Osteocyte (in vitro differentiated cells): ENCODE measurements around the gene ACAN. TPM values are rescaled to one million over a fixed set of nuclear protein-coding genes. Genes with fewer than 3 reads are reported as not detected.
A peak's percentile ranks its signal among the peaks of the same experiment; 100 is the strongest.

Experiments
- DNase-seq: peaks from one replicate; pipeline ENCODE4 v3.0.0; 2021; ENCODE audit warnings: mixed read lengths; ENCODE audit not compliant: unreplicated experiment; ENCODE audit errors: extremely low spot score
- H3K27ac Mint-ChIP-seq: one replicate; pipeline ENCODE4 v1.8.0; 2021; ENCODE audit warnings: mild to moderate bottlenecking, mixed read lengths; ENCODE audit not compliant: unreplicated experiment
- H3K27me3 Mint-ChIP-seq: one replicate; pipeline ENCODE4 v1.8.0; 2021; ENCODE audit warnings: mixed read lengths; ENCODE audit not compliant: unreplicated experiment
- H3K36me3 Mint-ChIP-seq: one replicate; pipeline ENCODE4 v1.8.0; 2021; ENCODE audit warnings: mixed read lengths; ENCODE audit not compliant: unreplicated experiment
- H3K4me1 Mint-ChIP-seq: one replicate; pipeline ENCODE4 v1.8.0; 2021; ENCODE audit warnings: mixed read lengths; ENCODE audit not compliant: unreplicated experiment
- H3K4me3 Mint-ChIP-seq: one replicate; pipeline ENCODE4 v1.8.0; 2021; ENCODE audit warnings: mild to moderate bottlenecking, moderate library complexity, mixed read lengths; ENCODE audit not compliant: unreplicated experiment
- H3K9me3 Mint-ChIP-seq: one replicate; pipeline ENCODE4 v1.8.0; 2021; ENCODE audit warnings: mixed read lengths; ENCODE audit not compliant: unreplicated experiment
- total RNA-seq: library from RNA; stranded (reverse); gene quantifications from 2 replicates; pipeline ENCODE4 v1.2.1, GENCODE V29; 2021
- TF ChIP-seq, protein P1 (sequence below): fragments of 200-600 bp; sonication (generic); IDR thresholded peaks from 2 replicates; pipeline ENCODE4 v1.5.0; 2021; ENCODE audit warnings: antibody characterized with exemption, mild to moderate bottlenecking, moderate library complexity

ACAN gene
- total RNA-seq, 1 donor from 2014 or later = 11.6 TPM

DNA sequence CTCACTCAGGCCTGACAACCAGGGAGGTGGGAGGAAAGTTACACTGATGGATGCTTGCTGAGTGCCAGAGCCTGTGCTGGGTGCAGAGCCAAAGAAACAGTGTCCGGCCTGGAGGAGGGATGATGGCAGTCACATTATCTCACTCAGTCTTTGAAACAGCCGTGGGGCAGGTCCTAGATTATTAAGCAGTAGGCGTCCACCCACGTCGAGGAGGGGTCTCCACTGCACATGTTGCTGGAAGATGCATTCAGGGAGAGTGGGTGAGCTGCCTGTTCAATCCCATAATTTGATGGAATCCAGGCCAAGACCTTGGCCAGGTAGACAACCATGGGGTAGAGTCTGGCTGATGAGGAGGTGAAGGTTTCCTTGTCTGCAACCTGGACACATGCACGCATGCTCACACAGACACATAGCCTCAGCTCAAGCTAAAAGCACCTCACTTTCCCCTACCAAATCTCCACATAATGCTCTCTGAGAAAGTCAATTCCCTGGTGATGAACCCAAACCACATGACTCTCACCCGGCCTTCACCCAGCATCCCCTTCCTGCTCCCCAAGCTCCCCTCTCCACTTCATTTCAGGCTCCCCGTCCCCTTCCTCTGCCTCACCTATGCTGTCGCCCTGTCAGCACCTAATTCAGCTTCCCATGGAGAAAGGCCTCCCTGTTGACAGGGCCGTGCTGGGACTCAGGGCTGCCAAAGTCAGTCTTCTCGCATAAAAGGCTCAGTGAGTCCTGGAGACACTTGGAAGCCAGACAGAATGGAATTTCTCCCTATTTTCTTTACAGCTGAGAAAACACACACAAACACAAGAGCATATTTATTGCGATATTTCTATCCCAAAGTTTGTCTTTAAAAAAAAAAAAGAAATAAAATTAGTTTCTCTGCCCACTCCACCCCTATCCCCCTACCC lies 29.8 kb downstream of the ACAN start:
- DNase-seq = no peak
- Mint-ChIP-seq H3K4me1 (peaks cover 25% of the 10 kb centered on the region), H3K27ac (peak overlapping the region; percentile 89), H3K4me3 (no peak overlapping the region), H3K27me3 (no peaks in the 10 kb centered on the region), H3K9me3 (no peaks in the 10 kb centered on the region), H3K36me3 (peaks cover 3% of the 10 kb centered on the region)
- TF ChIP-seq, protein P1, sequence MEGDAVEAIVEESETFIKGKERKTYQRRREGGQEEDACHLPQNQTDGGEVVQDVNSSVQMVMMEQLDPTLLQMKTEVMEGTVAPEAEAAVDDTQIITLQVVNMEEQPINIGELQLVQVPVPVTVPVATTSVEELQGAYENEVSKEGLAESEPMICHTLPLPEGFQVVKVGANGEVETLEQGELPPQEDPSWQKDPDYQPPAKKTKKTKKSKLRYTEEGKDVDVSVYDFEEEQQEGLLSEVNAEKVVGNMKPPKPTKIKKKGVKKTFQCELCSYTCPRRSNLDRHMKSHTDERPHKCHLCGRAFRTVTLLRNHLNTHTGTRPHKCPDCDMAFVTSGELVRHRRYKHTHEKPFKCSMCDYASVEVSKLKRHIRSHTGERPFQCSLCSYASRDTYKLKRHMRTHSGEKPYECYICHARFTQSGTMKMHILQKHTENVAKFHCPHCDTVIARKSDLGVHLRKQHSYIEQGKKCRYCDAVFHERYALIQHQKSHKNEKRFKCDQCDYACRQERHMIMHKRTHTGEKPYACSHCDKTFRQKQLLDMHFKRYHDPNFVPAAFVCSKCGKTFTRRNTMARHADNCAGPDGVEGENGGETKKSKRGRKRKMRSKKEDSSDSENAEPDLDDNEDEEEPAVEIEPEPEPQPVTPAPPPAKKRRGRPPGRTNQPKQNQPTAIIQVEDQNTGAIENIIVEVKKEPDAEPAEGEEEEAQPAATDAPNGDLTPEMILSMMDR = no peak

DNA sequence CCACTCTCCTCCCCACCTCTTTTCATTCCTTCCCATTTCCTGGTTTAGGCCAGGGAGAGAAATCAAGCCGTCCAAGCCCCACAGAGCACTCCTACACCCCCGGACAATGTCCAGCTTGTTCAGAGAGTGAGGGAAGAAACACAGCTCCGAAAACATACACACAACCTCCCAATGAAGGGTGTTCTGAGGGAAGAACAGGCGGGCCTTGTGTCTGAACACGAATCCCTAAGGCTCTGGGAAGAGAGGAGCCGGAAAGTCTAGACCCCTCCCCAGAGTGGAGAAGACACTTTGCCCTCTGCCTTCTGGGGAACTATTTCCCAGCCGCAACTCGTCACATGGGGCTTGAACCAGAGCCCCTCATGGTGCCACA lies 30.5 kb downstream of the ACAN start:
- peak overlapping the region; percentile 89 for H3K27ac Mint-ChIP-seq
- TF ChIP-seq, protein P1 = no peak
- peaks cover 25% of the 10 kb centered on the region for H3K4me1 Mint-ChIP-seq
- H3K27me3 Mint-ChIP-seq = no peaks in the 10 kb centered on the region
- no peaks in the 10 kb centered on the region for H3K9me3 Mint-ChIP-seq
- H3K4me3 Mint-ChIP-seq = no peak overlapping the region
- DNase-seq = no peak
- peaks cover 3% of the 10 kb centered on the region for H3K36me3 Mint-ChIP-seq

DNA sequence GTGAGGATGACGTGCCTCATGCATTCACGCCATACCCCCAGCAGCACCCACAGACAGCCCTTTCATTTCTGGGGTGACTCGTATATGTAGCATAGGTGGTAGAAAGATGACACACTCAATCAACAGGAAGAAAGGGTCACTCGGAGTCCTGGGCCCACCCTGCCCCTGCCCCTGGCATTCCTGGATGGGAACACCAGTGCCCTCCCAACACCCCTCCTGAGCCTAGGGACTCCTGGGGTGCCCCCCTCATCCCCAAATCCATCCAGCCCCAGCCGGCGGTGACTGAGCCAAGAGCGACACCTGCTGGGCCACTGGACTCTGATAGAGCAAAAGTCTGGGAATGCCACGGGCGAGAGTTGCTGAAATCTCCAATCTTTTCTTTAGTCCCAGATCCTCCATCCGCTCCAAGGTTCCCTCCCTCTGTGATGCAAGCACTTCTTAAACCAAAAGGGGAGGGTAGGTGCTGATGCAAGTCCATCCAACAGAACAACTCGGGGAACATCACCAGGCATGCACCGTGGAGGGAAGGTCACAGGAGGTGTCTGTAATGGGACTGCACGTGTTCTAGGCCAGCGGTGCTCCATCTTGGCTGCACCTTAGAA lies 31.1 kb downstream of the ACAN start:
- Mint-ChIP-seq H3K4me1 (peaks cover 22% of the 10 kb centered on the region), H3K9me3 (no peaks in the 10 kb centered on the region), H3K27ac (peak overlapping the region; percentile 89), H3K4me3 (no peak overlapping the region), H3K36me3 (peaks cover 3% of the 10 kb centered on the region), H3K27me3 (no peaks in the 10 kb centered on the region)
- TF ChIP-seq, protein P1 = peak; percentile 78
- no peak for DNase-seq

DNA sequence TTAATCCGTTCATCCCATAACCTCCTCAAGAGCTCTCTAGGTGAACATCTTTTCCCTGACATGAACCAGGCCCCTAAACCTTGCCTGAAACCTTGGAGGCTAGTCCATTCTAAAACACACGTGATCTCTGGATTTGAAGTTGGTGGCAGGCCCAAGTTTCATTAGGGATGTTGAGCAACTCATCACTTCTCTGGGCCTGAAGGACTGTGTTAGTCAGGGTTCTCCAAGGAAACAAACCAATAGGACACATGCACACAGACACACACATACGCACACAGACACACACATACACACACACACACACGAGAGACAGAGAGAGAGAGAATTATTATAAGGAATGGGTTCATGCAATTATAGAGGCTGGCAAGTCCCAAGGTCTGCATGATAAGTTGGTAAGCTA lies 31.9 kb downstream of the ACAN start:
- TF ChIP-seq, protein P1 = no peak
- no peaks in the 10 kb centered on the region for H3K9me3 Mint-ChIP-seq
- DNase-seq = no peak
- H3K36me3 Mint-ChIP-seq = peaks cover 3% of the 10 kb centered on the region
- no peak overlapping the region for H3K4me3 Mint-ChIP-seq
- no peaks in the 10 kb centered on the region for H3K27me3 Mint-ChIP-seq
- peaks cover 18% of the 10 kb centered on the region for H3K4me1 Mint-ChIP-seq
- no peak overlapping the region for H3K27ac Mint-ChIP-seq

DNA sequence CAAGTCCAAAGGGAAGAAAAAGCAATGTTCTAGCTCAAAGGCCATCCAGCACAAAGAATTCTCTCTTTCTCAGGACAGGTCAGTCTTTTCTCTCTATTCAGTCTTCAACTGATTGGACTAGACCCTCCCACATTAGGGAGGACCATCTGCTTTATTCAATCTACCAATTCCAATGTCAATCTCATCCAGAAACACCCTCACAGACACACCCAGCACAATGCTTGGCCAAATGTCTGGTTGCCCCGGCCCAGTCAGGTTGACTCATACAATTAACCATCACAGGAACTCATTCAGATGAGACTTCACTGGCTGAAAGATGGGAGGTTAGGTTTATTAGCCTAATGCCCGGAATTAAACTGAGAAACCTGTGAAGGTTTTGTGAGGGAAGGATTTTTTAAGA lies 32.4 kb downstream of the ACAN start:
- H3K27ac Mint-ChIP-seq = no peak overlapping the region
- peaks cover 18% of the 10 kb centered on the region for H3K4me1 Mint-ChIP-seq
- H3K36me3 Mint-ChIP-seq = peaks cover 3% of the 10 kb centered on the region
- no peaks in the 10 kb centered on the region for H3K9me3 Mint-ChIP-seq
- no peak for DNase-seq
- no peak overlapping the region for H3K4me3 Mint-ChIP-seq
- TF ChIP-seq, protein P1 = no peak
- no peaks in the 10 kb centered on the region for H3K27me3 Mint-ChIP-seq
